A549 (cell line): ENCODE data around the gene ZNF292. TPM values are rescaled to one million over a fixed set of nuclear protein-coding genes. Genes with fewer than 3 reads are reported as not detected.
A peak's percentile ranks its signal among the peaks of the same experiment; 100 is the strongest.
"Not testable (repeated sequence)": the region's sequence is repeated elsewhere in the genome, so short reads cannot be mapped to it uniquely, and the experiment has no call there.

Experiments used
- ATAC-seq, 2 experiments: fragments of 200-7000 bp in 1 of 2; fragments of >200 bp in 1 of 2; cut with Nextera tagmentation in 1 of 2; cut with Tn5 transposase in 1 of 2; 3 replicates each; pipeline versions ENCODE4 v1.8.0 to v1.9.1; 2018 to 2020; ENCODE audit warnings: mild to moderate bottlenecking in 1 of 2, moderate library complexity in 1 of 2
- CTCF ChIA-PET: fragments of 300-600 bp; sonication (Branson Sonifier 250); formaldehyde crosslinking; extraction: SDS; loops from one replicate; lab custom pipeline; 2021; ENCODE audit warnings: antibody characterized with exemption, inconsistent platforms; lab: Yijun Ruan, JAX
- POLR2A ChIA-PET: fragments of 350-600 bp; formaldehyde crosslinking; extraction: SDS; loops from one replicate; lab custom pipeline; 2021; ENCODE audit warnings: antibody characterized with exemption, inconsistent platforms; lab: Yijun Ruan, JAX
- DNase-seq, 2 experiments: peaks; one replicate each; pipeline versions ENCODE4 v3.0.0 to v3.0.0-alpha.2; 2011 to 2016; ENCODE audit warnings: low read depth in 1 of 2, low spot score in 1 of 2
- FAIRE-seq: peaks from 2 replicates; lab custom pipeline; 2011; peaks lifted over from hg19 to GRCh38; lab: Jason Lieb, UNC
- H3K27ac ChIP-seq, 2 experiments: fragments of >200 bp; sonication (Bioruptor Twin); formaldehyde crosslinking; 3 replicates each; pipeline ENCODE4 v1.5.1; 2016 to 2017
- H3K4me1 ChIP-seq: fragments of >200 bp; sonication (Bioruptor Twin); formaldehyde crosslinking; 3 replicates; pipeline ENCODE4 v1.6.1; 2016
- H3K4me2 ChIP-seq: fragments of >200 bp; sonication (Bioruptor Twin); formaldehyde crosslinking; 3 replicates; pipeline ENCODE4 v1.6.1; 2016
- H3K4me3 ChIP-seq: fragments of >200 bp; sonication (Bioruptor Twin); formaldehyde crosslinking; 3 replicates; pipeline ENCODE4 v1.5.1; 2016
- H3K9me3 ChIP-seq: fragments of >200 bp; sonication (Bioruptor Twin); formaldehyde crosslinking; 3 replicates; pipeline ENCODE4 v1.6.1; 2016
- CBX8 ChIP-seq: fragments of 200-600 bp; sonication (generic); IDR thresholded peaks from 2 replicates; pipeline ENCODE4 v1.6.1; 2016
- EHMT2 ChIP-seq: fragments of 200-600 bp; sonication (generic); IDR thresholded peaks from 2 replicates; pipeline ENCODE4 v1.6.1; 2016; ENCODE audit warnings: antibody characterized with exemption, low read depth, mild to moderate bottlenecking, moderate library complexity
- EP300 ChIP-seq, 2 experiments: fragments of >200 bp; sonication (Bioruptor Twin); formaldehyde crosslinking; IDR thresholded peaks; 2 replicates in 1 of 2; 3 replicates in 1 of 2; pipeline ENCODE4 v1.6.1; 2016 to 2017
- ESRRA ChIP-seq: fragments of 150-350 bp; IDR thresholded peaks from 2 replicates; pipeline ENCODE4 v1.6.1; 2014; ENCODE audit warnings: mild to moderate bottlenecking, low read length, borderline replicate concordance
- FOSL2 ChIP-seq, 2 experiments: fragments of 450-650 bp in 1 of 2; fragments of >200 bp in 1 of 2; sonication (Bioruptor Twin) in 1 of 2; formaldehyde crosslinking; IDR thresholded peaks; 2 replicates each; pipeline versions ENCODE4 v1.5.0 to v1.6.1; 2016 to 2020; ENCODE audit warnings: mild to moderate bottlenecking in 1 of 2, moderate library complexity in 1 of 2
- FOXS1 ChIP-seq: fragments of 250-450 bp; sonication (Bioruptor Pico); IDR thresholded peaks from 2 replicates; pipeline ENCODE4 v1.5.0; 2020; ENCODE audit warnings: mild to moderate bottlenecking, moderate library complexity
- HOXA7 ChIP-seq: fragments of 250-450 bp; sonication (Bioruptor Pico); IDR thresholded peaks from 2 replicates; pipeline ENCODE4 v1.5.0; 2020; ENCODE audit warnings: mild to moderate bottlenecking, moderate library complexity
- HOXB5 ChIP-seq: fragments of 250-450 bp; sonication (Bioruptor Pico); IDR thresholded peaks from 2 replicates; pipeline ENCODE4 v1.5.0; 2020; ENCODE audit warnings: mild to moderate bottlenecking, moderate library complexity
- KDM1A ChIP-seq: fragments of 200-600 bp; sonication (generic); IDR thresholded peaks from 2 replicates; pipeline ENCODE4 v1.6.1; 2016; ENCODE audit warnings: low read depth, mild to moderate bottlenecking
- MAFK ChIP-seq: fragments of 450-650 bp; IDR thresholded peaks from 2 replicates; pipeline ENCODE4 v1.6.1; 2014; ENCODE audit not compliant: partially characterized antibody
- MYC ChIP-seq: IDR thresholded peaks from 2 replicates; pipeline ENCODE4 v1.6.1; 2012; ENCODE audit warnings: mild to moderate bottlenecking, inconsistent platforms, low read length, improper control_type of control experiment, borderline replicate concordance
- NPAS2 ChIP-seq: fragments of 250-450 bp; sonication (Bioruptor Pico); IDR thresholded peaks from 2 replicates; pipeline ENCODE4 v1.8.0; 2022; ENCODE audit warnings: mild to moderate bottlenecking, moderate library complexity, borderline replicate concordance
- POLR2A ChIP-seq: IDR thresholded peaks from 2 replicates; pipeline ENCODE4 v1.6.1; 2012; ENCODE audit warnings: mild to moderate bottlenecking, low read length
- RAD21 ChIP-seq, 2 experiments: fragments of >200 bp in 1 of 2; sonication (Bioruptor Twin) in 1 of 2; formaldehyde crosslinking in 1 of 2; IDR thresholded peaks in 1 of 2; conservative IDR thresholded peaks in 1 of 2; 2 replicates in 1 of 2; 3 replicates in 1 of 2; pipeline ENCODE4 v1.6.1; 2012 to 2018; ENCODE audit warnings: inconsistent platforms in 1 of 2
- RCOR1 ChIP-seq: fragments of 150-350 bp; IDR thresholded peaks from 2 replicates; pipeline ENCODE4 v1.6.1; 2014; ENCODE audit warnings: antibody characterized with exemption, low read length, low read depth
- RFX5 ChIP-seq: fragments of 450-650 bp; IDR thresholded peaks from 2 replicates; pipeline ENCODE4 v1.7.1; 2014; ENCODE audit warnings: antibody characterized with exemption, mild to moderate bottlenecking, moderate library complexity
- SMC3 ChIP-seq: fragments of >200 bp; sonication (Bioruptor Twin); formaldehyde crosslinking; IDR thresholded peaks from 3 replicates; pipeline ENCODE4 v1.6.1; 2018; ENCODE audit warnings: inconsistent platforms
- SREBF2 ChIP-seq: fragments of 450-650 bp; IDR thresholded peaks from 2 replicates; pipeline ENCODE4 v1.6.1; 2014; ENCODE audit warnings: mild to moderate bottlenecking, moderate library complexity
- ZNF302 ChIP-seq: fragments of 250-450 bp; sonication (Bioruptor Pico); IDR thresholded peaks from 2 replicates; pipeline ENCODE4 v1.9.0; 2021; ENCODE audit warnings: inconsistent platforms, mild to moderate bottlenecking, moderate library complexity
- WGBS: methylation state at CpG from one replicate; pipeline ENCODE4 v1.1.6; 2017; ENCODE audit errors: missing lambda C conversion rate; 5-methylcytosine and 5-hydroxymethylcytosine counted together
- polyA plus RNA-seq, 4 experiments: library from polyadenylated mRNA; depleted of rRNA in 3 of 4; stranded (reverse); fragments of >200 nt; fragmentation: RNase III in 1 of 4; extraction: RNeasy Plus Mini Kit Qiagen cat#74134 plus additional on column Dnase treatment in 1 of 4; gene quantifications; 2 replicates in 3 of 4; 3 replicates in 1 of 4; pipeline ENCODE4 v1.2.3, GENCODE V29; 2011 to 2017
- TF ChIP-seq, protein P1 (sequence below): fragments of >200 bp; sonication (Bioruptor Twin); formaldehyde crosslinking; IDR thresholded peaks from 3 replicates; pipeline ENCODE4 v1.5.1; 2016
- TF ChIP-seq, protein P2 (sequence below): IDR thresholded peaks from 2 replicates; pipeline ENCODE4 v1.6.1; 2012; ENCODE audit warnings: low read depth, borderline replicate concordance
- TF ChIP-seq, protein P3 (sequence below): IDR thresholded peaks from 2 replicates; pipeline ENCODE4 v1.6.1; 2012
- TF ChIP-seq, protein P4 (sequence below): fragments of 450-650 bp; IDR thresholded peaks from 2 replicates; pipeline ENCODE4 v1.6.1; 2014; ENCODE audit warnings: antibody characterized with exemption

The ZNF292 gene
- polyA plus RNA-seq, 2 of the 4 experiments (the other 2 are of a cell fraction): 2.5 to 7.5 TPM

DNA sequence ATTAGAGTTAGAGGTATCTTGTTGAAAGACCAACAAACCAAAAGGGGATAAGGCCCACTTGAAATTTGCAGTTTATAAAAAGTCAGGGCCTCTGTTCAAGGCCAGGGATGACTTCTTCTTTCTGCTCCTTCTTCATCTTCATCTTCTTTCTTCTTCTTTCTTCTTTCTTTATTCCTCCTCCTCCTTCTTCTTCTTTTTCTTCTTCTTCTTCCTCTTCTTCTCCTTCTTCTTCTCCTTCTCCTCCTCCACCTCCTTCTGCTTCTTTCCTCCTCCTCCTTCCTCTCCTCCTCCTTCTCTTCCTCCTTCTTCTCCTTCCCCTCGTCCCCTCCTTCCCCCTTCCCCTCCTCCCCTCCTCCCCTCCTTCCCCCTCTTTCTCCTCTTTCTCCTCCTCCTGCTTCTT lies 18.4 kb upstream of the ZNF292 start:
- ATAC-seq: no peak
- Histone ChIP-seq H3K27ac (no peak overlapping the region), H3K4me1 (no peaks in the 10 kb centered on the region), H3K4me3 (no peak overlapping the region), H3K9me3 (no peaks in the 10 kb centered on the region), H3K4me2 (no peak overlapping the region)
- CTCF ChIA-PET: no interaction called here
- no peak for FAIRE-seq
- TF ChIP-seq CBX8: no peak
- no peak for TF ChIP-seq POLR2A
- TF ChIP-seq ESRRA: no peak
- TF ChIP-seq ZNF302: no peak
- no peak for TF ChIP-seq KDM1A
- no peak for TF ChIP-seq MYC
- no peak for TF ChIP-seq FOXS1 (CRISPR knock-in tag)
- TF ChIP-seq RFX5: no peak
- TF ChIP-seq, protein P1, sequence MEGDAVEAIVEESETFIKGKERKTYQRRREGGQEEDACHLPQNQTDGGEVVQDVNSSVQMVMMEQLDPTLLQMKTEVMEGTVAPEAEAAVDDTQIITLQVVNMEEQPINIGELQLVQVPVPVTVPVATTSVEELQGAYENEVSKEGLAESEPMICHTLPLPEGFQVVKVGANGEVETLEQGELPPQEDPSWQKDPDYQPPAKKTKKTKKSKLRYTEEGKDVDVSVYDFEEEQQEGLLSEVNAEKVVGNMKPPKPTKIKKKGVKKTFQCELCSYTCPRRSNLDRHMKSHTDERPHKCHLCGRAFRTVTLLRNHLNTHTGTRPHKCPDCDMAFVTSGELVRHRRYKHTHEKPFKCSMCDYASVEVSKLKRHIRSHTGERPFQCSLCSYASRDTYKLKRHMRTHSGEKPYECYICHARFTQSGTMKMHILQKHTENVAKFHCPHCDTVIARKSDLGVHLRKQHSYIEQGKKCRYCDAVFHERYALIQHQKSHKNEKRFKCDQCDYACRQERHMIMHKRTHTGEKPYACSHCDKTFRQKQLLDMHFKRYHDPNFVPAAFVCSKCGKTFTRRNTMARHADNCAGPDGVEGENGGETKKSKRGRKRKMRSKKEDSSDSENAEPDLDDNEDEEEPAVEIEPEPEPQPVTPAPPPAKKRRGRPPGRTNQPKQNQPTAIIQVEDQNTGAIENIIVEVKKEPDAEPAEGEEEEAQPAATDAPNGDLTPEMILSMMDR: no peak
- no peak for TF ChIP-seq MAFK
- no peak for TF ChIP-seq EHMT2
- no peak for TF ChIP-seq FOSL2 (IDR thresholded peaks at IDR 0.05)
- no peak for TF ChIP-seq FOSL2 (CRISPR knock-in tag; IDR thresholded peaks at IDR 0.05)
- TF ChIP-seq RCOR1: no peak
- TF ChIP-seq, protein P2, sequence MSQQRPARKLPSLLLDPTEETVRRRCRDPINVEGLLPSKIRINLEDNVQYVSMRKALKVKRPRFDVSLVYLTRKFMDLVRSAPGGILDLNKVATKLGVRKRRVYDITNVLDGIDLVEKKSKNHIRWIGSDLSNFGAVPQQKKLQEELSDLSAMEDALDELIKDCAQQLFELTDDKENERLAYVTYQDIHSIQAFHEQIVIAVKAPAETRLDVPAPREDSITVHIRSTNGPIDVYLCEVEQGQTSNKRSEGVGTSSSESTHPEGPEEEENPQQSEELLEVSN: no peak
- no peak for TF ChIP-seq SREBF2
- no peak for TF ChIP-seq NPAS2
- TF ChIP-seq, protein P3, sequence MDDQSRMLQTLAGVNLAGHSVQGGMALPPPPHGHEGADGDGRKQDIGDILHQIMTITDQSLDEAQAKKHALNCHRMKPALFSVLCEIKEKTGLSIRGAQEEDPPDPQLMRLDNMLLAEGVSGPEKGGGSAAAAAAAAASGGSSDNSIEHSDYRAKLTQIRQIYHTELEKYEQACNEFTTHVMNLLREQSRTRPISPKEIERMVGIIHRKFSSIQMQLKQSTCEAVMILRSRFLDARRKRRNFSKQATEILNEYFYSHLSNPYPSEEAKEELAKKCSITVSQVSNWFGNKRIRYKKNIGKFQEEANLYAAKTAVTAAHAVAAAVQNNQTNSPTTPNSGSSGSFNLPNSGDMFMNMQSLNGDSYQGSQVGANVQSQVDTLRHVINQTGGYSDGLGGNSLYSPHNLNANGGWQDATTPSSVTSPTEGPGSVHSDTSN: no peak
- TF ChIP-seq EP300 (IDR thresholded peaks at IDR 0.05): no peak
- TF ChIP-seq HOXA7: no peak
- TF ChIP-seq, protein P4, sequence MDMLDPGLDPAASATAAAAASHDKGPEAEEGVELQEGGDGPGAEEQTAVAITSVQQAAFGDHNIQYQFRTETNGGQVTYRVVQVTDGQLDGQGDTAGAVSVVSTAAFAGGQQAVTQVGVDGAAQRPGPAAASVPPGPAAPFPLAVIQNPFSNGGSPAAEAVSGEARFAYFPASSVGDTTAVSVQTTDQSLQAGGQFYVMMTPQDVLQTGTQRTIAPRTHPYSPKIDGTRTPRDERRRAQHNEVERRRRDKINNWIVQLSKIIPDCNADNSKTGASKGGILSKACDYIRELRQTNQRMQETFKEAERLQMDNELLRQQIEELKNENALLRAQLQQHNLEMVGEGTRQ: no peak
- DNase-seq: no peak
- POLR2A ChIA-PET: no interaction called here
- WGBS: no CpG with 5 or more reads among the region's 1 CpG

DNA sequence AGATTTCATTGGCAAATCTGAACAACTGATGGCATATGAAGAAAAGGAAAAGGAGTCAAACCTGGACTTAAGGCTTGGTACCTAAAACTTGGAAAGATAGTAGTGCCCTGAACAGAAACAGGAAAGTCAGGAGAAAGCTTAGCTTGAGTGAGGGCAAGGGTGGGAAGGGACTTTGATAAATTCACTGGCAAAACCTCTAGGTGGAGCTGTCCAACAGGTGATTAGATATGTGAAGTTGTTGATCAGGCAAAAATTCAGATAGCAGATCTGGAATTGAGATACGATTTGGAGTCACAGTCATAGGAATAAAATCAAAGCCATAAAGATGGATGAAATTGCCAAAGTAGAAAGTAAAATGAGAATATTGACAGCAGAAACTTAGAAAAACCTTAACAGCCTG lies 16.1 kb upstream of the ZNF292 start:
- Histone ChIP-seq H3K4me2 (peak overlapping the region; percentile 38), H3K9me3 (no peaks in the 10 kb centered on the region), H3K27ac (no peak overlapping the region), H3K4me3 (no peak overlapping the region), H3K4me1 (no peaks in the 10 kb centered on the region)
- FAIRE-seq (no peak), ATAC-seq (peak; percentile 76 to 85; a peak in 5 of 6 replicates), DNase-seq (peak; percentile 40 to 49)
- WGBS: 5% methylated on average over 1 of the region's 1 CpG
- no peak for TF ChIP-seq HOXB5 (CRISPR knock-in tag)
- peak; percentile 73 to 80 for TF ChIP-seq RAD21 (conservative IDR thresholded peaks at IDR 0.05 in 1 of 2, IDR thresholded peaks at IDR 0.05 in 1 of 2)
- peak; percentile 36; the same call in 2 of the 3 replicates for TF ChIP-seq SMC3
- TF ChIP-seq, protein P1: peak; percentile 57
- TF ChIP-seq MAFK: peak; percentile 79
- ChIA-PET CTCF (interaction anchor here (0.7 to 2.1 kb wide), 15 partner anchors 9 to 273 kb away, joined by 3 to 6 read pairs (median 3); no protein-coding TSS in a partner anchor), POLR2A (no interaction called here)

DNA sequence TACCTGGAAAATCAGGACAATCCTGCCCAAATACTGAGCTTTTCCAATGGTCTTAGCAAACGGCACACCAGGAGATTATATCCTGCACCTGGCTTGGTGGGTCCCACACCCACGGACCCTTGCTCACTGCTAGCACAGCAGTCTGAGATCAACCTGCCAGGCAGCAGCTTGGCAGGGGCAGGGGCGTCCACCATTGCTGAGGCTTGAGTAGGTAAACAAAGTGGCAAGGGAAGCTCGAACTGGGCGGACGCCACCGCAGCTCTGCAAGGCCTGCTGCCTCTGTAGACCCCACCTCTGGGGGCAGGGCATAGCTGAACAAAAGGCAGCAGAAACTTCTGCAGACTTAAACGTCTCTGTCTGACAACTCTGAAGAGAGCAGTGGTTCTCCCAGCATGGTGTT lies 15.4 kb upstream of the ZNF292 start:
- DNase-seq, H3K4me3 ChIP-seq, POLR2A ChIA-PET, ATAC-seq, FAIRE-seq, H3K4me2 ChIP-seq, H3K9me3 ChIP-seq, H3K4me1 ChIP-seq, H3K27ac ChIP-seq: not testable (repeated sequence)
- CTCF ChIA-PET: interaction anchor here (1.0 to 2.1 kb wide), 11 partner anchors 9 to 251 kb away, joined by 3 to 6 read pairs (median 4); no protein-coding TSS in a partner anchor
- 37% methylated on average over 6 of the region's 8 CpGs for WGBS
